GM06990 (cell line): Measurements from ENCODE around the gene ELMO1.

Source experiments
- DNase-seq: peaks from one replicate; pipeline ENCODE4 v3.0.0-alpha.2; 2011; ENCODE audit not compliant: insufficient read length; ENCODE audit errors: extremely low read depth
- H3K27me3 ChIP-seq: replicated peaks from 2 replicates; pipeline ENCODE4 v1.6.0; 2011; ENCODE audit warnings: low read length; ENCODE audit not compliant: control insufficient read depth, insufficient read depth
- H3K36me3 ChIP-seq: 2 replicates; pipeline ENCODE4 v1.5.1; 2011; ENCODE audit warnings: low read length; ENCODE audit not compliant: control insufficient read depth, insufficient read depth
- H3K4me3 ChIP-seq: replicated peaks from 2 replicates; pipeline ENCODE4 v1.5.1; 2011; ENCODE audit warnings: low read depth, mild to moderate bottlenecking, control low read depth, low read length
- TF ChIP-seq, protein P1 (sequence below): IDR thresholded peaks from 2 replicates; pipeline ENCODE4 v1.5.1; 2011; ENCODE audit warnings: low read length, control low read depth, mild to moderate bottlenecking, inconsistent platforms; ENCODE audit not compliant: insufficient read depth, poor library complexity, severe bottlenecking

The ELMO1 gene

DNA sequence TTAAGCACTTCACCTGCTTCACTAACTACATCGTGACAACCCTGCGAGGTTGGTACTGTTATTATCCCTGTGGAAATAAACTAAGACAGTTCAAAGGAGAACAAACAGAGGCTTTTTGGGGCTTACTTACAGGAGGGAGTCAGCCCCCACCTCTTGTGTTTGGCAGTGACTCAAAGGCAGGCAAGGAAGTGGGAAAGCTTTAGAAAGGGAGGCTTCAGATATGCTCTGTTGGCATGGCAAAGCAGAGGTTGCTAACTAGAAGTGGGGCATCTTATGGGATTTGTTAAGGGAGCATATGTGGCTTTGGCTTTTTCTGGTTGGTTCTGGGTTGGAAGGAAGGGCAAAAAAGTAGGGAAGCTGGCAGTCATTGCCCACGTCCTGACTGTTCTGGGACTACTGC is 639.6 kb downstream of the ELMO1 start:
- Histone ChIP-seq H3K36me3 (no peaks in the 10 kb centered on the region), H3K27me3 (no peaks in the 10 kb centered on the region; the same call in none of the 2 replicates), H3K4me3 (no peak overlapping the region)
- TF ChIP-seq, protein P1, sequence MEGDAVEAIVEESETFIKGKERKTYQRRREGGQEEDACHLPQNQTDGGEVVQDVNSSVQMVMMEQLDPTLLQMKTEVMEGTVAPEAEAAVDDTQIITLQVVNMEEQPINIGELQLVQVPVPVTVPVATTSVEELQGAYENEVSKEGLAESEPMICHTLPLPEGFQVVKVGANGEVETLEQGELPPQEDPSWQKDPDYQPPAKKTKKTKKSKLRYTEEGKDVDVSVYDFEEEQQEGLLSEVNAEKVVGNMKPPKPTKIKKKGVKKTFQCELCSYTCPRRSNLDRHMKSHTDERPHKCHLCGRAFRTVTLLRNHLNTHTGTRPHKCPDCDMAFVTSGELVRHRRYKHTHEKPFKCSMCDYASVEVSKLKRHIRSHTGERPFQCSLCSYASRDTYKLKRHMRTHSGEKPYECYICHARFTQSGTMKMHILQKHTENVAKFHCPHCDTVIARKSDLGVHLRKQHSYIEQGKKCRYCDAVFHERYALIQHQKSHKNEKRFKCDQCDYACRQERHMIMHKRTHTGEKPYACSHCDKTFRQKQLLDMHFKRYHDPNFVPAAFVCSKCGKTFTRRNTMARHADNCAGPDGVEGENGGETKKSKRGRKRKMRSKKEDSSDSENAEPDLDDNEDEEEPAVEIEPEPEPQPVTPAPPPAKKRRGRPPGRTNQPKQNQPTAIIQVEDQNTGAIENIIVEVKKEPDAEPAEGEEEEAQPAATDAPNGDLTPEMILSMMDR, result no peak
- DNase-seq, result no peak

DNA sequence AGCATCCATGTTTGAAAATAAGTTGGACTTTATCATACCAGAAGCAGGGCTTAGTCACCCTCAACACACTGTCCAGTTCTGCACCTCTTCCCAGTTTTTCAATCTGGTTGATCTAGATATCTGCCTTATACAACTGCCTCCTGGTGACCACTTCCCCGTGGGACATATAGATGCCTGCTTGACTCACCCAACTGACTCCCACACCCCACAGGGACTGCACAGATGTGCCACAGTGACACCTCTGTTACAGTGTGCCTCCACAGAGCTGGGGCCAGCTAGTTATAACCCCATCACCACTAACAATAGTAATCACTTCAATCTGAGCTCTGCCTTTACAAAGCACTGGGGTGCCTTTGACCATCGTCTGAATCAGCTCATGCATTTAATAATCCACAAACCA is 641.8 kb downstream of the ELMO1 start:
- no peaks in the 10 kb centered on the region; the same call in none of the 2 replicates for H3K27me3 ChIP-seq
- H3K4me3 ChIP-seq, result no peak overlapping the region
- H3K36me3 ChIP-seq, result no peaks in the 10 kb centered on the region
- no peak for DNase-seq
- TF ChIP-seq, protein P1, result no peak
